Measurements from ENCODE around the gene FAM72C. TPM values are rescaled to one million over a fixed set of nuclear protein-coding genes. Genes with fewer than 3 reads are reported as not detected.
"Not testable (repeated sequence)": the region's sequence is repeated elsewhere in the genome, so short reads cannot be mapped to it uniquely, and the experiment has no call there.

The FAM72C gene
- total RNA-seq, 2 donors from 2014 or later: 5.4 to 5.8 TPM

DNA sequence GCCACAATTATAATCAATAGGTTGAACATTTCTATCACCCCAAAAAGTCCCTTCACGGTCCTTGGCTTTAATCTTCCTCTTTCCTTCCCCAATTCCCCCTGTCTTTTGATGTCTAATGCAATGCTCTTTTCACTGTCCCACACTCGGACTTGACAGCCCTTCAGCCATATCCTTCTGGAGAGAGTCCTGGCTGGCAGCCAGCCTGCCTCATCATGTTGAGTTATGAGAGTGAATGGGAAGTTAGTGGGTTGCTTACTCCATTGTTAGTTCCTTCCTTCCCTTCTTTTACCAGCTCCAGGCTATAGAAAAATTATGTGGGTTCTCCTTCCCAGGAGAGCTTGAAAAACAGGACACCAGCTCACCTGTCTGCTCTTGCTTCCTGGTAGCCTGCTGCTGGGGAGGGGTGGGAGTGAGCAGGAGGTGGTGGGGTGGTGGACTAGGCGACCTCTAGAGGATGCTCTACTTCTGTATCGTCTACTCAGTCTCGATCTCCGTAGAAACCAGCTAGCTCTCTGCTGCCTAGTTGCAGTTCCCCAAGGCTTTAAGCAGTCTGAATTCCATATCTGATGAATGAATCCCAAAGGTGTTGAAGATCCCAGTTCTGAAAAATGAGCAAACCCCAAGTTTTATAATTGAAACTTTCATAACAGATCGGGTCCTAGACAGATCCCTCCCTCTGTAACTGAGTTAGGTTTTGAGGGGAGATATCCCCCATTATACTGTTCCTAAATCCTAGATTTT, 30.5 kb upstream of the FAM72C start:
- TF ChIP-seq, protein P1, sequence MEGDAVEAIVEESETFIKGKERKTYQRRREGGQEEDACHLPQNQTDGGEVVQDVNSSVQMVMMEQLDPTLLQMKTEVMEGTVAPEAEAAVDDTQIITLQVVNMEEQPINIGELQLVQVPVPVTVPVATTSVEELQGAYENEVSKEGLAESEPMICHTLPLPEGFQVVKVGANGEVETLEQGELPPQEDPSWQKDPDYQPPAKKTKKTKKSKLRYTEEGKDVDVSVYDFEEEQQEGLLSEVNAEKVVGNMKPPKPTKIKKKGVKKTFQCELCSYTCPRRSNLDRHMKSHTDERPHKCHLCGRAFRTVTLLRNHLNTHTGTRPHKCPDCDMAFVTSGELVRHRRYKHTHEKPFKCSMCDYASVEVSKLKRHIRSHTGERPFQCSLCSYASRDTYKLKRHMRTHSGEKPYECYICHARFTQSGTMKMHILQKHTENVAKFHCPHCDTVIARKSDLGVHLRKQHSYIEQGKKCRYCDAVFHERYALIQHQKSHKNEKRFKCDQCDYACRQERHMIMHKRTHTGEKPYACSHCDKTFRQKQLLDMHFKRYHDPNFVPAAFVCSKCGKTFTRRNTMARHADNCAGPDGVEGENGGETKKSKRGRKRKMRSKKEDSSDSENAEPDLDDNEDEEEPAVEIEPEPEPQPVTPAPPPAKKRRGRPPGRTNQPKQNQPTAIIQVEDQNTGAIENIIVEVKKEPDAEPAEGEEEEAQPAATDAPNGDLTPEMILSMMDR (conservative IDR thresholded peaks at IDR 0.05): peak; percentile 35
- not testable (repeated sequence) for H3K4me3 ChIP-seq (ENCODE audit: low read length); H3K9ac ChIP-seq (ENCODE audit: extremely low read depth, low read length, poor library complexity, severe bottlenecking); H3K27me3 ChIP-seq (ENCODE audit: control insufficient read depth, insufficient read depth, low read length, poor library complexity, severe bottlenecking); H3K36me3 ChIP-seq (ENCODE audit: control insufficient read depth, insufficient read depth, low read length); H3K4me3 Mint-ChIP-seq; H3K27ac ChIP-seq (ENCODE audit: low read depth, low read length); H3K27me3 Mint-ChIP-seq (ENCODE audit: insufficient read depth); H3K27ac Mint-ChIP-seq; H3K4me1 ChIP-seq (ENCODE audit: control insufficient read depth, insufficient read depth, low read length); H3K36me3 Mint-ChIP-seq (ENCODE audit: low read depth); H3K4me1 Mint-ChIP-seq; H3K9me3 ChIP-seq (ENCODE audit: control insufficient read depth, low read length); H3K9me3 Mint-ChIP-seq
- peak; percentile 23 for DNase-seq
- 23% methylated on average over 3 of the region's 7 CpGs; no CpG with 5 or more reads in 1 of the 2 experiments for WGBS, 2 experiments (ENCODE audit: insufficient coverage in 1 of 2, insufficient read length in 1 of 2)

DNA sequence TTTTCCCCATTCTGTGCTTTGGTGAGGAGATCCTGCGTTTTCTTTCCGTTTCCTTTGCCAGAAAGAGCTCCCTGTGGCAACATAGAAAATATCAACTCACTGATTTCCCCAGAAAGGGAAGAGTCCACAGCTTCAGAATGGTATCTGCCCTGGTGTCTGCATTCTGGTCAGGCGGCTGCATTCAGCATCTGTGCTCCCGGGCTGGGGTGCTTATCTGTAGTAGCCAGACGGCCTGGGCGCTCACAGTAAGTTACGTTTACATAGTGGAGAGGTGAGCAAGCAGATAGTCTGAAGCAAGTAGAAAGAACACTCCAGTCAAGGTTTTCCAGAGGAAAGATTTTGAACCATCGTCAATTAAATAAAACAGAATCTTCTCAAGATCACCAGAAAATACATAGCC, 29.3 kb upstream of the FAM72C start:
- H3K27ac ChIP-seq (ENCODE audit: low read depth, low read length); H3K36me3 ChIP-seq (ENCODE audit: control insufficient read depth, insufficient read depth, low read length); H3K4me1 Mint-ChIP-seq; H3K27ac Mint-ChIP-seq; H3K4me3 ChIP-seq (ENCODE audit: low read length); H3K9me3 ChIP-seq (ENCODE audit: control insufficient read depth, low read length); H3K9ac ChIP-seq (ENCODE audit: extremely low read depth, low read length, poor library complexity, severe bottlenecking); H3K27me3 Mint-ChIP-seq (ENCODE audit: insufficient read depth); H3K4me1 ChIP-seq (ENCODE audit: control insufficient read depth, insufficient read depth, low read length); H3K36me3 Mint-ChIP-seq (ENCODE audit: low read depth); H3K4me3 Mint-ChIP-seq; H3K27me3 ChIP-seq (ENCODE audit: control insufficient read depth, insufficient read depth, low read length, poor library complexity, severe bottlenecking); H3K9me3 Mint-ChIP-seq; DNase-seq: not testable (repeated sequence)
- 54% methylated on average over 2 of the region's 8 CpGs; no CpG with 5 or more reads in 1 of the 2 experiments for WGBS, 2 experiments (ENCODE audit: insufficient coverage in 1 of 2, insufficient read length in 1 of 2)

DNA sequence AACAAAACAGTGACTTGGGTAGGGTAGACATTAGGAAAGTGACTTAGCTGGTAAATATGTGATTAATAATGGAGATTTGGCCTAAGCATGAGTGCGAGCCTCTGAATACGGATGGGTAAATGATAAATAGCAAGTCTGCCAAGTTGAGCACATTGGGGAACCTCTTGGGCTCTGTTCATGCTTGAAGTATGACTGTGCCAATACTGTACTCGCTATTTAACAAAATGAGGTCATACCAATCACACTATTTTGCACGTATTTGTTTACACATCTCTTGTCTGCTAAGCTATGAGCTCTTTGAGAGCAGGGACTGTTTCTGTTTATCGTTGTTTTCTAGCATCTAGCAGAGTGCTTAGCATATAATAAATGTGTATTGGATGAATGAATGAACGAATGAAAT, 24.2 kb upstream of the FAM72C start:
- H3K4me3 ChIP-seq (ENCODE audit: low read length); H3K36me3 ChIP-seq (ENCODE audit: control insufficient read depth, insufficient read depth, low read length); H3K4me3 Mint-ChIP-seq; H3K27me3 Mint-ChIP-seq (ENCODE audit: insufficient read depth); H3K9me3 ChIP-seq (ENCODE audit: control insufficient read depth, low read length); H3K27me3 ChIP-seq (ENCODE audit: control insufficient read depth, insufficient read depth, low read length, poor library complexity, severe bottlenecking); H3K36me3 Mint-ChIP-seq (ENCODE audit: low read depth); H3K9me3 Mint-ChIP-seq; H3K4me1 ChIP-seq (ENCODE audit: control insufficient read depth, insufficient read depth, low read length); H3K9ac ChIP-seq (ENCODE audit: extremely low read depth, low read length, poor library complexity, severe bottlenecking); H3K27ac ChIP-seq (ENCODE audit: low read depth, low read length); H3K4me1 Mint-ChIP-seq; DNase-seq; H3K27ac Mint-ChIP-seq: not testable (repeated sequence)
- no CpG with 5 or more reads among the region's 6 CpGs for WGBS, 2 experiments (ENCODE audit: insufficient coverage in 1 of 2, insufficient read length in 1 of 2)

DNA sequence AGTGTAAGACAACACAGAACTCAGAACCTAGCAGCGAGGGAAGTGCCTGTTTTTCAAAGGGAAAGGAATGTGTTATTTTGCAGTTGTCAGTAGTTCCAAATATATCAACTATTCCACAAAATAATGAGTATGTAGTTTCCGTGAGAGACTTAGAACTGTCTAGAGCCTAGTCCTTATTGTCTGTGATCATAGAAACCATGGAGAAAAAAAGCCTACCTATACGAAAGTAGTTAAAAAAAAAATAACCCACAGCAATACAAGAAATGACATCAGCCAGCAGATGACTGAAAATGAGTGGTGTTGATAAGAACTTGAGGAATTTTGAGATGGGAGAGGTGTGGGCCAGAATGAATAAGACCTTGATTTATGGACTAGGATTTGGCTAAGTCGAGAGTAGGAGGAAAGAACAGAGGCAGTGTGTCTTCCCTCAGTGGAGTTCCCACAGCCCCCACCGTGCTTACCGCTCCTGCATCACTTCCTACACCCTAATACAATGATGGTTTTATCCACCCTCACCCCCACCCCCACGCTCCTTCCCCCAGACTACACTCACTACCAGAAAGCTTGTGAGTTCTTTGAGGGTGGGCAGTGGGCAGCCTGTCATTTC, 21.6 kb upstream of the FAM72C start:
- DNase-seq; H3K4me1 Mint-ChIP-seq; H3K36me3 ChIP-seq (ENCODE audit: control insufficient read depth, insufficient read depth, low read length); H3K27ac Mint-ChIP-seq; H3K36me3 Mint-ChIP-seq (ENCODE audit: low read depth); H3K9me3 ChIP-seq (ENCODE audit: control insufficient read depth, low read length); H3K27me3 ChIP-seq (ENCODE audit: control insufficient read depth, insufficient read depth, low read length, poor library complexity, severe bottlenecking); H3K4me3 ChIP-seq (ENCODE audit: low read length); H3K27me3 Mint-ChIP-seq (ENCODE audit: insufficient read depth); H3K9ac ChIP-seq (ENCODE audit: extremely low read depth, low read length, poor library complexity, severe bottlenecking); H3K27ac ChIP-seq (ENCODE audit: low read depth, low read length); H3K9me3 Mint-ChIP-seq; H3K4me1 ChIP-seq (ENCODE audit: control insufficient read depth, insufficient read depth, low read length); H3K4me3 Mint-ChIP-seq: not testable (repeated sequence)
- no CpG with 5 or more reads among the region's 7 CpGs for WGBS, 2 experiments (ENCODE audit: insufficient coverage in 1 of 2, insufficient read length in 1 of 2)

DNA sequence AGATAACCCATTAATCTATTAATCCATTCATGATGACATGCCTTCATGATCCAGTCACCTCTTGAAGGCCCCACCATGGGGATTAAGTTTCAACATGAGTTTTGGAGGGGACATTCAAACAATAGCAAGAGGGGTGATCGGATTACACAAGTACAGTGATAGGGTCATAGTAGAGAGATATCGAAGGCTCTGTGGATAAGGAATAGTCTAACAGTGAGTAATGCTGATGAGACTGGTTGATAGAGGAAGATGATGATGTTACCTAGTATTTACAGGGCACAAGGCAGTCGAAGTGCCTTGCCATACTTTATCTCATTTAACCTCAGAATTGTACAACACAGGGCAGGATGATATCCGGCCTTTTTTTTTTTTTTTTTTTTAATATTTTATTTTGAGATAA, 18.9 kb upstream of the FAM72C start:
- H3K4me1 Mint-ChIP-seq; H3K9me3 ChIP-seq (ENCODE audit: control insufficient read depth, low read length); H3K27ac Mint-ChIP-seq; DNase-seq; H3K27ac ChIP-seq (ENCODE audit: low read depth, low read length); H3K27me3 ChIP-seq (ENCODE audit: control insufficient read depth, insufficient read depth, low read length, poor library complexity, severe bottlenecking); H3K4me3 Mint-ChIP-seq; H3K27me3 Mint-ChIP-seq (ENCODE audit: insufficient read depth); H3K36me3 Mint-ChIP-seq (ENCODE audit: low read depth); H3K4me1 ChIP-seq (ENCODE audit: control insufficient read depth, insufficient read depth, low read length); H3K4me3 ChIP-seq (ENCODE audit: low read length); H3K9ac ChIP-seq (ENCODE audit: extremely low read depth, low read length, poor library complexity, severe bottlenecking); H3K36me3 ChIP-seq (ENCODE audit: control insufficient read depth, insufficient read depth, low read length); H3K9me3 Mint-ChIP-seq: not testable (repeated sequence)
- WGBS, 2 experiments (ENCODE audit: insufficient coverage in 1 of 2, insufficient read length in 1 of 2): no CpG with 5 or more reads among the region's 4 CpGs

DNA sequence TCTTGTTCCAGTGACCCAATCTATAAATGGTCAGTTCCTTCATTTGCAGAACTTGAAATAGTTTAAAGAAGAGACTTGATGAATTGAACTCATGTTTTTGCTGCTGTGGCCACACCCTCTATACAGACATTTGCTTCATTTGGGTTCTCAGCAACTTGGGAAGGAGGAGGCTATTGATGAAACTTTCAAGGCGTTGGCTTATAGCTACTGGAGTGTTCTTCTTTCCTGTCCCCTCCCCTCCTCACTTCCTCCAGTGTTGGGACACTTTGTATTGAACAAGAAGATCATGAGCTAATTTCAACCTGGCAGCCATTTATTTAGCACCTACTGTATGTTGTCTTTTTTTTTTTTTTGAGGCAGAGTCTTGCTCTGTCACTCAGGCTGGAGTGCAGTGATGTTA, 17.9 kb upstream of the FAM72C start:
- H3K9ac ChIP-seq (ENCODE audit: extremely low read depth, low read length, poor library complexity, severe bottlenecking); H3K4me3 ChIP-seq (ENCODE audit: low read length); H3K4me1 ChIP-seq (ENCODE audit: control insufficient read depth, insufficient read depth, low read length); H3K4me3 Mint-ChIP-seq; H3K27ac Mint-ChIP-seq; H3K36me3 ChIP-seq (ENCODE audit: control insufficient read depth, insufficient read depth, low read length); H3K27me3 ChIP-seq (ENCODE audit: control insufficient read depth, insufficient read depth, low read length, poor library complexity, severe bottlenecking); H3K27me3 Mint-ChIP-seq (ENCODE audit: insufficient read depth); H3K4me1 Mint-ChIP-seq; H3K36me3 Mint-ChIP-seq (ENCODE audit: low read depth); H3K9me3 Mint-ChIP-seq; DNase-seq; H3K9me3 ChIP-seq (ENCODE audit: control insufficient read depth, low read length); H3K27ac ChIP-seq (ENCODE audit: low read depth, low read length): not testable (repeated sequence)
- WGBS, 2 experiments (ENCODE audit: insufficient coverage in 1 of 2, insufficient read length in 1 of 2): no CpG with 5 or more reads among the region's 1 CpG
